Measurements from ENCODE around the gene TNFRSF13B. TPM values are rescaled to one million over a fixed set of nuclear protein-coding genes. Genes with fewer than 3 reads are reported as not detected.

The TNFRSF13B gene
- total and polyA plus RNA-seq, 5 donors, result not detected

GRCh38 chr17:16934133-16934795, 37.7 kb downstream of the TNFRSF13B start:
- intact Hi-C loops (cut with DNase I), result no loop called here
- H3K4me3 ChIP-seq (ENCODE audit: low read length), result no peak overlapping the region
- 96% methylated on average over 12 of the region's 12 CpGs for WGBS
- DNase-seq (no peak), ATAC-seq (no peak)
- no peaks in the 10 kb centered on the region for H3K4me1 ChIP-seq (ENCODE audit: control insufficient read depth, insufficient read depth, low read length)
- no peaks in the 10 kb centered on the region for H3K9me3 ChIP-seq (ENCODE audit: control insufficient read depth, low read length)
- no peak overlapping the region for H3K27ac ChIP-seq (ENCODE audit: low read length)
- H3K27me3 ChIP-seq (ENCODE audit: control insufficient read depth, insufficient read depth), result no peaks in the 10 kb centered on the region

DNA sequence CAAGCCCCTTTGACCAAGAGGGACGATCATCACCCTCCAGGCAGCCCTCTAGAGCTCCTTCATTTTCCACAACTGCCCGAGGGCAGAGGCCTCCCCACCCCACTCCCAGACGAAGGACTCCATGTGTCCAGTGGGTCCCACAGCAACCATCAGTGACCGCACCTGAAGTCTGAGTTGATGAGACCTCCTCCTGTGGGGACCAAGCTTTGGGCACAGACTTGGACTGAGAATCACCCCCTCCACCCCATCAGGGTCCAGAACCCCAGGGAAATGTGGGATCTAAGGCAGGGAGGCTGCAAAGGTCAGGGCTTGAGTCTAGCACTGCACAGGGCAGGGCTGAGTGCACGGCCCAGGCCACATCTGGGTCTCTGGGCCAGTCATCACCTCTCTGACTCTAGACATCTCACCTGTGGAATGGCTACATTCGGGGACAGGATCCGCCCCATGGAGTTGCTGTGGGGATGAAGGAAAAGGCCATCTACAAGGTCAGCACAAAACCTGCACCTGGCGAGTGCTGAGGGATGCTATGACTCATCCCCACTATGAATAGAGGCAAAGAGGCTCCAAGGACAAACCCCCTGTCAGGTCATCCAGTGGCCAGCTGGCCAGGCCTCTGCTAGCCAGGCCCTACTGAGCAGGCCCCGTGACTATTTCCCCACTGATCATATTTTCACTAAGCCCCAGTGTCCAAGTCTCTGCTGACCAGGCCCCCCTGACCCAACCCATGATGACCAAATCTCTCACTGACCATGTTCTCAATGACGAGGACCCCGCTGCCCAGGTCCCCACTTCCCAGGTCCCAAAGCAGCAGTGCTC, 38.4 kb downstream of the TNFRSF13B start:
- intact Hi-C loops (cut with DNase I), result no loop called here
- Histone ChIP-seq H3K27me3 (ENCODE audit: control insufficient read depth, insufficient read depth) (no peaks in the 10 kb centered on the region), H3K27ac (ENCODE audit: low read length) (no peak overlapping the region), H3K4me1 (ENCODE audit: control insufficient read depth, insufficient read depth, low read length) (no peaks in the 10 kb centered on the region), H3K9me3 (ENCODE audit: control insufficient read depth, low read length) (no peaks in the 10 kb centered on the region), H3K4me3 (ENCODE audit: low read length) (no peak overlapping the region)
- 93% methylated on average over 11 of the region's 11 CpGs for WGBS
- ATAC-seq, result no peak
- DNase-seq, result no peak

DNA sequence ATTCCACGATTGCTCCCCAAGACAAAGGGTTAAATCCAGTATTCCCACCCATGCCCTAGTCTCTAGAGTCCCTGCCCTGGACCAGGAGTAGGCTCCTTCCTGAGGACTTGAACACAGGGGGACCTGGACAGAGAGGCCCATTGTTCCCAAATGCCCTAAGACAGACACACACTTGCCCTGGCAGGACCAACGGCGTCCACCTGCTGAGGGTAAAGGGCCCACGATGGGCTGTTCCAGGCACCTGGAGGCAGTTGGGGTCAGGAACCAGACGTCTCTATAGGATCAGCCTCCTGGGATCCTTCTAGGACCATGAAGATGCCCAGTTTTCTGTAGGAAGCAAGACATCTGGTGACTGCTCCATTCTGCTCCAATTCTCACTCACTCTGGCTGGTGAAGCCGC, 39.3 kb downstream of the TNFRSF13B start:
- no peak overlapping the region for H3K4me3 ChIP-seq (ENCODE audit: low read length)
- DNase-seq, result no peak
- H3K27me3 ChIP-seq (ENCODE audit: control insufficient read depth, insufficient read depth), result no peaks in the 10 kb centered on the region
- 78% methylated on average over 6 of the region's 6 CpGs for WGBS
- no peaks in the 10 kb centered on the region for H3K4me1 ChIP-seq (ENCODE audit: control insufficient read depth, insufficient read depth, low read length)
- intact Hi-C loops (cut with DNase I), result no loop called here
- H3K9me3 ChIP-seq (ENCODE audit: control insufficient read depth, low read length), result no peaks in the 10 kb centered on the region
- no peak overlapping the region for H3K27ac ChIP-seq (ENCODE audit: low read length)
- ATAC-seq, result no peak

DNA sequence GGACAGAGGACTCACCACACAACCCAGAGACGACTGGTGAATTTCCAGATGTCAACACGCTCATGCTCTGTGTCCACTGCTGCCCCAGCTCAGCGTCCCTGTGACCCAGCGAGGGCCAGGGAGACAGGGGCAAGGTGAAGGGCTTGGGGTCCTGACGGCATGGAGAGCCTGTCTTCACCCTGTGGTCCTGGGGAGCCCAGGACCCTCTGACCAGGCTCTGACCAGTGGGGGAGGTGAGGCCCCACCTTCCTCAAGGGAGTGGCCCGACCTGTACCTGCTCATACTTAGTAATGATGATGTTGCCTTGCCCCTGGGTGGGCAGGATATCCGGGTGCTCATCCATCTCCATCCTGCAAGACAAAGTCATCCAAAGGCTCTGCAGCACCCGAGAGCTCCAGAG, 39.8 kb downstream of the TNFRSF13B start:
- intact Hi-C loops (cut with DNase I), result no loop called here
- DNase-seq (no peak), ATAC-seq (no peak)

DNA sequence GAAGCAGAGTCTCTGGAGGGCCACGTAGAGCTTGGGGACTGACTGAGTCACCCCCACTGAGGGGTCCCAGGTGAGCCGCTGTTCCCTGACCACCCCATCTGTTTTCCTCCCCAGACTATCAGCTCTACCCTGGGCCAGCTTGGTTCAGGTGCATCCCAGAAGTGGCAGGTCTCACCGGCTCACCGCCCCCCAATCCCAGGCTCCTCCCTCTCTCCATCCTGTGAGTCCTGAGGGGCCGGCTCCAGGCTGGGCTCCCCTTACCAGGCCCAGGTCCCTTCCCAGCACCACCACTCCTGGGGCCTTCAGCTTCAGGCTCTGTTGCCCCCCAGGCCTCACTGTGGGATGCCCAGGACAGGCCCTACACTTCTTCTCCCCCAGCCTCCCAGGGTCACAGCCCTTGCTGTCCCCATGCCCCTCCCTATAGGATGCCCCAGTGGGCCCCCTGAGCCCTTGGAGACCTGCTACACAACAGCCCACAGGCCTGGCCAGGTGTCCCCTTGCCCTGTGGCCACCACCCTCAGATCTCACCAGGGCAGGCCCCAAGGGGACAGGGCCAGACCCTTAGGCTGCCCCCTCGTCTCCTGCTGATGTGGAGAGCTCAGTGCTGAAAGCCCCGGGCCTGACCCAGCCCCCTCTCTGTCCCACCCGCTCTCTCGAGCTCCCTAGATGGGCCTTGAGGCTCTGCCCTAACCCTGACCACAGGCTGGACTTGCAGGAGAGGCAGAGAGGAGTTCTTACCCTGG, 40.4 kb downstream of the TNFRSF13B start:
- ATAC-seq (no peak), DNase-seq (no peak)
- Histone ChIP-seq H3K9me3 (ENCODE audit: control insufficient read depth, low read length) (no peaks in the 10 kb centered on the region), H3K27ac (ENCODE audit: low read length) (no peak overlapping the region), H3K4me3 (ENCODE audit: low read length) (no peak overlapping the region), H3K4me1 (ENCODE audit: control insufficient read depth, insufficient read depth, low read length) (no peaks in the 10 kb centered on the region), H3K27me3 (ENCODE audit: control insufficient read depth, insufficient read depth) (no peaks in the 10 kb centered on the region)
- intact Hi-C loops (cut with DNase I), result no loop called here
- 82% methylated on average over 9 of the region's 9 CpGs for WGBS

More for the DNA sequence above, 39.8 kb downstream of the TNFRSF13B start:
- H3K4me3 ChIP-seq (ENCODE audit: low read length), result no peak overlapping the region
- no peak overlapping the region for H3K27ac ChIP-seq (ENCODE audit: low read length)
- H3K27me3 ChIP-seq (ENCODE audit: control insufficient read depth, insufficient read depth), result no peaks in the 10 kb centered on the region
- WGBS, result 84% methylated on average over 8 of the region's 8 CpGs
- no peaks in the 10 kb centered on the region for H3K4me1 ChIP-seq (ENCODE audit: control insufficient read depth, insufficient read depth, low read length)
- H3K9me3 ChIP-seq (ENCODE audit: control insufficient read depth, low read length), result no peaks in the 10 kb centered on the region

- no peaks in the 10 kb centered on the region for H3K27me3 ChIP-seq (ENCODE audit: control insufficient read depth, insufficient read depth)
- ATAC-seq (no peak), DNase-seq (no peak)
- no peaks in the 10 kb centered on the region for H3K4me1 ChIP-seq (ENCODE audit: control insufficient read depth, insufficient read depth, low read length)
- intact Hi-C loops (cut with DNase I), result no loop called here
- no peaks in the 10 kb centered on the region for H3K9me3 ChIP-seq (ENCODE audit: control insufficient read depth, low read length)
- H3K27ac ChIP-seq (ENCODE audit: low read length), result no peak overlapping the region
- 88% methylated on average over 13 of the region's 13 CpGs for WGBS
- H3K4me3 ChIP-seq (ENCODE audit: low read length), result no peak overlapping the region
These were observed 41.2 kb downstream of the TNFRSF13B start for GRCh38 chr17:16930571-16931317.

DNA sequence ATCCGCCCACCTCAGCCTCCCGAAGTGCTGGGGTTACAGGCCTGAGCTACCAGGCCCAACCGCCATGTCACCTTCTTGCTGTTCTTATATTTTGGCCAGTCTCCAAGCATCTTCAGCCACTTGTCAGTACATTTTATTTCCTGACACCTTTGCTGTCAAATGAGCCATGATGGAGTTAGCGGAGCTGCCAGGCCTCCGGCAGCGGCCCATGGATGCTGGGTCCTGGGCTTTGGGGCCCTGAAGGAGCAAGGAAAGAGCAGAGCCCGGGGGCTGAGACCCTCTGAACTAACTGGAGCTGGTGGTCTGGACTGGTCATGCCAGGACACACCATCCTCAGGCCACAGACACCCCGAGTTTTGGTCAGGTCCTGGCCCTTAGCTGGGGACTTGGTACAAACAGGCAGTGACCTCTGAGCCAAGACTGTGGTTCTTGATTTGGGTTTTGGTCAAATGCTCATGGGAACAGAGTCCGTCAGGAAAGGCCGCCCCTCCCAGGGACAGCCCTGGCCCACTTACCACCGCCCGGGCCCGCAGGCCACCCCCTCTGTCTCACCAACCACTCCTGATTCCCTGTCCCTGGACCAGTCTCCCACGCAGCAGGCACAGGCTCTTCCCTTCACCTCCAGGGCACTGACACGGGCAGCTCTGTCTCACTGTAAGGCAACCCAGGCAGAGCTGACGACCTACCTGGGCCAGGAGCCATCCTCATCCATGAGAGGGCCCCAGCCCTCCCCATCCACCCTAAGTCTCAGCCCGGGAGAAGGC, 42.0 kb downstream of the TNFRSF13B start:
- 91% methylated on average over 17 of the region's 17 CpGs for WGBS
- intact Hi-C loops (cut with DNase I), result no loop called here
- Histone ChIP-seq H3K4me3 (ENCODE audit: low read length) (no peak overlapping the region), H3K9me3 (ENCODE audit: control insufficient read depth, low read length) (no peaks in the 10 kb centered on the region), H3K27ac (ENCODE audit: low read length) (no peak overlapping the region), H3K4me1 (ENCODE audit: control insufficient read depth, insufficient read depth, low read length) (no peaks in the 10 kb centered on the region), H3K27me3 (ENCODE audit: control insufficient read depth, insufficient read depth) (no peaks in the 10 kb centered on the region)
- DNase-seq (no peak), ATAC-seq (no peak)

DNA sequence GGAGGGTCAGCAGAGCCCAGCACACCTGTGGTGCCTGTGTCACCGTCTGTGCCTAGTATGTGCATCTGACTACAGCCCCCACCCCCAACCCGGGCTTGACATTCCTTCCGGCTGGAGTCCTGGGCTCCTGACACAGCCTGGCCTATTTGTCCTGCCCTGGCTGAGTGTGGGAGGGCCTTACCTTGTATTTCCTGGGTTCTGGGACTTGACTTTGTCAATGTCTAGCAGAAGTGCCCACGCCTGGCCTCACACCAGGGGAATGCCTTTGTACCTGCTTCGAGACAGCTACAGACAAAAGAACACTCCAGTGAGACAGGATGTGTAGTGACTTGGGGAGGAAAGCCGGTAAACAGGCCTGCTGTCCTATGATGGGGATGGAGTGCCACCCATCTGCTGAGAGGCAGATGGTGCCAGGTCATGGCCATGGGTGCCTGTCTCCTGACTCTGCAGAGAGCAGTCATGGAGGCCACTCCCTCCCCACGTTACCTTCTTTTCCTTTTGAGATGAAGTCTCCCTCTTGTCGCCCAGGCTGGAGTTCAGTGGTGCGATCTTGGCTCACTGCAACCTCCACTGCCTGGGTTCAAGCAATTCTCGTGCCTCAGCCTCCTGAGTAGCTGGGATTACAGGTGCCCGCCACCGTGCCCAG, 42.8 kb downstream of the TNFRSF13B start:
- Histone ChIP-seq H3K9me3 (ENCODE audit: control insufficient read depth, low read length) (no peaks in the 10 kb centered on the region), H3K27ac (ENCODE audit: low read length) (no peak overlapping the region), H3K4me1 (ENCODE audit: control insufficient read depth, insufficient read depth, low read length) (no peaks in the 10 kb centered on the region), H3K4me3 (ENCODE audit: low read length) (no peak overlapping the region), H3K27me3 (ENCODE audit: control insufficient read depth, insufficient read depth) (no peaks in the 10 kb centered on the region)
- ATAC-seq (no peak), DNase-seq (no peak)
- 79% methylated on average over 12 of the region's 12 CpGs for WGBS
- intact Hi-C loops (cut with DNase I), result no loop called here

DNA sequence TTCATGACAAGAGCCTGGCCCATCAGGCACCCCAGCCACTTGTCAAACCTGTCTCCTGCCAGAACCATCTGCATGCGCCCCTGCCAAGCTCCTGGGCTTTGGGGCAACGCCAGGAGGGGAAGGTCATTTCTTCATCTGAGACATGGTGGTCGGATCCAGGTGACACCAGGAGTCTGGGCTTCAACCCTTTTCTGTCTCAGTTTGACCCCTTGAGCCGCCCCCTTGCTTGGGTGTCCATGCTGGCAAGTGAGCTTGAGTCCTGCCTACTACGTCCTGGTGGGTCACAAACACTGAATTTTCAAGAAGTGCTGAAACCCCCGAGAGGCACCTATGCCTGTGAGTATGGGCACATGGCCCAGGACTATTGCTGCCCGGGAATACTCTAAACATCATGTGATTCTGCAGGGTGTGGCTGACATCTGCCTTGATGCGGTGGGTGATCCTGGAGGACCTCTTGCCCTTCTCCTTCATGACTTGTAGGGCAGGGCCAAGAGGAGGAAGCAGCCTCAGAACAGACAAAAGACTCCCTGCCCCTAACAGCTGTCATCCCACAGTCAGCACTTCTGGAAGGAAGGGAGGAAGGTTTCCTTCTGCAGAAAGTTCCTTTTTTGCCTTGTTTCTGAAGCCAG, 43.4 kb downstream of the TNFRSF13B start:
- no peak overlapping the region for H3K4me3 ChIP-seq (ENCODE audit: low read length)
- no peaks in the 10 kb centered on the region for H3K4me1 ChIP-seq (ENCODE audit: control insufficient read depth, insufficient read depth, low read length)
- no peaks in the 10 kb centered on the region for H3K27me3 ChIP-seq (ENCODE audit: control insufficient read depth, insufficient read depth)
- intact Hi-C loops (cut with DNase I), result no loop called here
- ATAC-seq, result no peak
- no peak for DNase-seq
- no peaks in the 10 kb centered on the region for H3K9me3 ChIP-seq (ENCODE audit: control insufficient read depth, low read length)
- 57% methylated on average over 8 of the region's 8 CpGs for WGBS
- no peak overlapping the region for H3K27ac ChIP-seq (ENCODE audit: low read length)

Measured in right cardiac atrium (tissue), 5 donors.